OCI-LY1 (cell line): ENCODE results near the gene DGKB.

Source experiments
- EZH2 ChIP-seq: fragments of 200-600 bp; sonication (generic), shearing (Covaris generic); IDR thresholded peaks from 2 replicates; pipeline ENCODE4 v1.8.0; 2017; ENCODE audit warnings: borderline replicate concordance, mixed run types, mild to moderate bottlenecking, antibody characterized with exemption, low read length, moderate library complexity, mixed read lengths
- TF ChIP-seq, protein P1 (sequence below): fragments of 200-600 bp; sonication (generic), shearing (Covaris generic); IDR thresholded peaks from 2 replicates; pipeline ENCODE4 v1.5.1; 2017; ENCODE audit warnings: mild to moderate bottlenecking, antibody characterized with exemption, low read length, moderate library complexity, mixed read lengths

DNA sequence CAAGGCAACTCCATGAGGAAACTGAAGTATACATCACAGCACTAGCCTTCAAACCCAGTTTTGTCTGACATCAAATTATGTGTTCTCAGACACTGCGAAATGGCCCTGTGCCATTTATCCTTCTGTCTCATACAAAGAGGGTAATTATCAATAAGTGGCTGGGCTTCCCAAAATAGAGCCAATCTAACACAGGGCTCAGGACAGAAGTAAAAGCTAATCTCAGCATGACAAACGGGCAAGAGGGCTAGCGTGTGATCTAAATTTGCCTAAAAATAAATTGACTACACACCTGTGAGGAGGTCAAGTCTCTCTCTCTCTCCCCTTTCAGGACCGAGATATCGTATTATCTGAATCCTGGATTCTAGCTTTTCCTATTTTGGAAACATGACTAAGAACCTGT lies 67.2 kb downstream of the DGKB start:
- TF ChIP-seq, protein P1, sequence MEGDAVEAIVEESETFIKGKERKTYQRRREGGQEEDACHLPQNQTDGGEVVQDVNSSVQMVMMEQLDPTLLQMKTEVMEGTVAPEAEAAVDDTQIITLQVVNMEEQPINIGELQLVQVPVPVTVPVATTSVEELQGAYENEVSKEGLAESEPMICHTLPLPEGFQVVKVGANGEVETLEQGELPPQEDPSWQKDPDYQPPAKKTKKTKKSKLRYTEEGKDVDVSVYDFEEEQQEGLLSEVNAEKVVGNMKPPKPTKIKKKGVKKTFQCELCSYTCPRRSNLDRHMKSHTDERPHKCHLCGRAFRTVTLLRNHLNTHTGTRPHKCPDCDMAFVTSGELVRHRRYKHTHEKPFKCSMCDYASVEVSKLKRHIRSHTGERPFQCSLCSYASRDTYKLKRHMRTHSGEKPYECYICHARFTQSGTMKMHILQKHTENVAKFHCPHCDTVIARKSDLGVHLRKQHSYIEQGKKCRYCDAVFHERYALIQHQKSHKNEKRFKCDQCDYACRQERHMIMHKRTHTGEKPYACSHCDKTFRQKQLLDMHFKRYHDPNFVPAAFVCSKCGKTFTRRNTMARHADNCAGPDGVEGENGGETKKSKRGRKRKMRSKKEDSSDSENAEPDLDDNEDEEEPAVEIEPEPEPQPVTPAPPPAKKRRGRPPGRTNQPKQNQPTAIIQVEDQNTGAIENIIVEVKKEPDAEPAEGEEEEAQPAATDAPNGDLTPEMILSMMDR: no peak
- TF ChIP-seq EZH2: no peak
